Sigmoid colon (tissue), 4 donors: Measurements from ENCODE around the gene ZDHHC4.

Experiments used
- CTCF ChIP-seq, 4 experiments: fragments of 450-650 bp in 3 of 4; fragments of 200-600 bp in 1 of 4; IDR thresholded peaks; one replicate each; pipeline ENCODE4 v1.5.1; 2016 to 2019; ENCODE audit warnings: antibody characterized with exemption in 4 of 4, mild to moderate bottlenecking in 3 of 4, moderate library complexity in 2 of 4
- POLR2A ChIP-seq, 2 donors: fragments of 450-650 bp; IDR thresholded peaks; one replicate each; pipeline ENCODE4 v1.6.1; 2016; ENCODE audit warnings: antibody characterized with exemption in 2 of 2, mild to moderate bottlenecking in 2 of 2, moderate library complexity in 2 of 2
- POLR2AphosphoS5 ChIP-seq, 4 donors: sonication (generic); formaldehyde crosslinking; IDR thresholded peaks; one replicate each; pipeline ENCODE4 v1.6.1; 2017; ENCODE audit warnings: antibody characterized with exemption in 4 of 4

- TF ChIP-seq CTCF (IDR thresholded peaks at IDR 0.05) = no peak
- no peak for TF ChIP-seq POLR2A (IDR thresholded peaks at IDR 0.05)
- no peak for TF ChIP-seq POLR2AphosphoS5 (IDR thresholded peaks at IDR 0.05)
Measured at GRCh38 chr7:6630007-6630849, 53.0 kb downstream of the ZDHHC4 start.
